OCI-M2 (cell line): ENCODE measurements around the gene FARSB.
"Not testable (repeated sequence)": the region's sequence is repeated elsewhere in the genome, so short reads cannot be mapped to it uniquely, and the experiment has no call there.

Source experiments
- DNase-seq: peaks from one replicate; lab custom pipeline; 2025; ENCODE audit not compliant: unreplicated experiment; lab: John Stamatoyannopoulos, UW

The FARSB gene

DNA sequence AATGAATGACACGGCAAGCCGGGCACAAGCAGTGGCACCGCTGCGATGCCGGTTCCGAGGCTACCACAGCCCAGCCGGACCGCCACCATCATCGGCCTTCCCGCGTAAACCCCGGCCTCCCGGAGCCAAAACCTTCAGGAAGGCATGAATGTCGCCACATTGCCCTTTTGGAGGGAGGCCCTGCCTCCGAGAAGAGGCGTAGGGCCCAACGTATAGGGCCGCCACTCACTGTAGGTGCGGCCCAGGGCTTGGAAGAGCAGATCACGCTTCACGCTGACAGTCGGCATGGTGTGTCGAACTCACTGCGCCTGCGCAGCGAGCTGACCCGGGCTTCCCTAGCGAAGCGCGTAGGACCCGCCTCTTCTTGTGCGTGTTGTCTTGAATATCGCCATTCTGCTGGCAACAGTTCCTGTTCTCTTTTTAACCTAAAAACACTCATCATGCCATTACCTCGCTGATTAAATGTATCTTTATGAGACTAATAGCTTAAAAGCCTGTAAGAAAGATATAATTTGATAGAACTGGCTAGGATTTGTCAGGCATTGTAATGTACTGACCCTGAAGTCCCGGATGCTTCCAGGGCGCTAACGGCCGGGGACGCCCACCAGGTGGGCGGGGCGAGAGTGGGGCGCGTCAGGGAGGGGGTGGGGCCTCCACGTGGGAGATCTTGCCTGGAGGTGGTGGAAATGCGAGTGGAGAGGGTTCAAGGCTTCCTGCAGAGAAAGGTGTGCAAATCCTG lies at the start of gene FARSB:
Gene FARSB, minus strand, starts transcription at position 306 of the 739 bp plus-strand sequence. Its CDS starts 19 bp downstream, at position 287.
- peak; percentile 80 for DNase-seq

DNA sequence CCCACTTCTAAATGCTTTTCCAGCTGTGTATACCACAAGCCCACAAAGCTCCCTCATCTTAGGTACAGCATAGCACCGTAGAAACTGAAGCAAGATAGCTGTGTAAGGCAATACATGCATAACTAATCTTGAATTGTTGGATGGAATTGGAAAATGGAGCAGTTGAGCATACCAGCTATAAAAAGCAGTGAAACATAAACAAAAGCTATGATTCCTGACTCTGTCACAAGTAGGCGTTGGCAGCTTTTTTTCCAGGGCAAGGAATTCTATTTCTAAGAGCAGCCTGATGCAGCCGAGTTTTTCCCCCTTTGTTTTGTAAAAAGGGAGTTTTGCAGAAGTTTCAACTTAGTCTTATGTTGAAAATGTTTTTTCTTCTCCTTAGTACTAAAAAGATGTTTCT lies 48.0 kb upstream of the FARSB start:
- DNase-seq, result no peak

DNA sequence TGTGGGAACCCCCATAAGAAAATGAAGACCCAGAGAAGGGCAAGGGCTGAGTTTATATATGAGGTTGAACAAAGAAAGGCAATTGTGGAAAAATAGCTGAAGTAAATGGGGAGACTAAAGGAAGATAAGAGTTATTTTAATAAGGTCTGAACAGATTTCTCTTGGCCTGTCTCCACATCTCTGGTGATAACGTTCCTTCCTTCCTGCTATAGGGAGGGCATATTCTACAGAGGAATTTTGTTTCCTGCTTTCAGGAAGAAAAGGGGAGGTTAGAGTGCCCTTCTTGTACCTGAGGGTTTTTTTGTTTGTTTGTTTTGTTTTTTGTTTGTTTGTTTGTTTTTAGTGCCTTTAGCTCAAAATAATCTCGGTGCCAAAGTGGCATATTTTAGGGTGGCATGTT lies 47.2 kb upstream of the FARSB start:
- no peak for DNase-seq

DNA sequence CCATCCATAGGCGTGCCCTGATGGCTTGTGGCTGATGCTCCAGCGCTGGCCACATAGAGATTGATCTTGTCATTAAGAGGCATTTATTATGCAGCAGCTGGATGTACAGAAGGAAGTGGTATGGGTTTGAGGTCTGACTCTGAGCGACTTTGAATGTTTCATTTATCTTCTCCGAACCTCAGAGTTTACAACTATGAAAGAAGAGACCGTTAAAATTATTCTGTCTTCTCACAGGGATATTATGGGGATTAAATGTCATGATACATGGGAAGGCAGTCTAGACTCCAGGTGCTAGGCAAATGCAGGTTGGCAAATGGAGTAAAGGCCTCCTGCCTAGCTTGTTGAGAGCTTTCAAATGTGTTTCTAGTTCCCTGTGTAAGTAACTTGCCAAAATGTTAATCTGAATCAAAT lies 45.8 kb upstream of the FARSB start:
- no peak for DNase-seq

DNA sequence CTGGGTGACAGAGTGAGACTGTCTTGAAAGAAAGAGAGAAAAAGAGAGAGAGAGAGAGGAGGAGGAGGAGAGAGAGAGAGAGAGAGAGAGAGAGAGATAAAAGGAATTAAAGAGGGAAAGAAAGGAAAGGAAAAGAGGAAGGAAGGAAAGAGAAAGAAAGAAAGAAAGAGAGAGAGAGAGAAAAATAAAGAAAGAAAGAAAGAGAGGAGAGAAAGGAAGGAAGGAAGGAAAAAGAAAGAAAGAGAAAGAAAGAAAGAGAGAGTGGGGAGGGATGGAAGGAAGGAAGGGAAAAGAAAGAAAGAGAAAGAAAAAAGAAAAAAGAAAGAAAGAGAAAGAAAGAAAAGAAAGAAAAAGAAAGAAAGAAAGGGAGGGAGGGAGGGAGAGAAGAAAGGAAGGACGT lies 45.3 kb upstream of the FARSB start:
- no peak for DNase-seq

DNA sequence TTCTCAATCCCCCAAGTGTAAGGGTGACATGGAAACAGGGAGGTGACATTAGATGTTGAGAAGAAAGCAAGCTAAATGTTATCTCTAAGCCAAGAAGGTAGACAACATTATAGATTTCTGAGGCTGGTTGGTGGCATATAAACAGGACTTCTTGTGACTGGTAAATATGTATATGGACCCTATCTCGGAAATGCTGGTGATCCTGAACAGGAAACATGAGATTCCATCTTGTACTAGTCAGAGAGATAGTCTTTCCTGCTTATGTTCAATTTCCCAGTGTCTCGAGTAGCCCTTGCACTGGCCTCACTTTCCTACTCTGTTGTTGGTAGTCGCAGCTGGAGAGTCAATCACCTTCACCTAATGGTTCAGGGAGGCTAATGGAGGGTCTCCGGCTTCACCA lies 42.4 kb upstream of the FARSB start:
- no peak for DNase-seq

DNA sequence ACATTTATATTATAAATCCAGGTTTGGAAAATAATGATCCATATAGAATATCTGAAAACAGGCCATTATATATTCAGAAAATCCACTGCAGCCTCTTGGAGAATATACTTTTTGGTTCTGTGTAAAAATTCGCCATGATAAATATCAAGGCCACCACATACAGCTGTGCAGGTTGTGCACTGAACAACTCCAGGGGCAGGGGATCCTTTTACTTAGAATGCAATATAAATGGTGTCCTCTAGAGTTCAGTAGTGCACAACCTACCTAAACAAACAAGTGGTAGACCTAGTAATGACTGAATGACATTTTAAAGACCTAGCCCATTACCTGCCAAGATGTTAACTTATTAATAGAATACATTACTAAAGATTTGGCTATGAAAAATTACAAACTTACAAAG lies 37.9 kb upstream of the FARSB start:
- no peak for DNase-seq

DNA sequence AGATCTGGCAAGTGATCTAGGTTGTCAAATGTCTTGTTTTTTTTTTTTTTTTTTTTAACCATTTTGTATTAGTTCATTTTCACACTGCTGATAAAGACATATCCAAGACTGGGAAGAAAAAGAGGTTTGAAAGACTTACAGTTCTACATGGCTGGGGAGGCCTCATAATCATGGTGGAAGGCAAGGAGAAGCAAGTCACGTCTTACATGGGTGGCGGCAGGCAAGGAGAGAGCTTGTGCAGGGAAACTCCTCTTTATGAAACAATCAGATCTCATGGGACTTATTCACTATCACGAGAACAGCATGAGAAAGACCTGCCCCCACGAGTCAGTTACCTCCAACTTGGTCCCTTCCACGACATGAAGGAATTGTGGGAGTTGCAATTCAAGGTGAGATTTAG lies 37.5 kb upstream of the FARSB start:
- not testable (repeated sequence) for DNase-seq

DNA sequence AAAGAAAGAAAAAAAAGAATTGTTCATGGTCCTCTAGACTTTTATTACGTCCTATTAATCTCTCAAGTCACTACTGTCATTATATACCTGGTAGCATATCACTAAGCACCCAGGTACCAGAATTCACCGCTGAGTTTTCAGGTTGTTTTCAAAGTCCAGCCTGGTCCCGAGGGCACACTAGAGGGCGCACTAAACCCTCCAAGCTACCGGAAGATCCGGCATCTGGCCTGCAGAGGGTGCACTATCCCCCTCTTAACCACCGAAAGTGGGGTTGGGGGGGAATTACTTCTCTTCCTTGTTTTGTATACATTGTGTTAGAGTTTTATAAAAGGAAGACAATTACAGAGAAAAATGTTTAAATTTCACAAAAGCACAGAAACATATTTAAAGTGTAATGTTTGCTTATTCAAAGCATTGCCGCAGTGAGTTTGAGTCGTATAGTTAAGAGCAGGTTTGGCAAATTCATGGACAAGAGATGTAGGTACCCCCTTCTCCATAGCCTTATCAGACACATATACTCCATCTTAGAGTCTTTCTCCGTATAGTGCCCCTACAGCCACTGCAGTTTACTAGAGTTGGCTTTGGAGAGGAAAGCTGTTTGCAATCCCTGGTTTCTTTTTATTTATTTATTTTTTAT lies 34.8 kb upstream of the FARSB start:
- no peak for DNase-seq

DNA sequence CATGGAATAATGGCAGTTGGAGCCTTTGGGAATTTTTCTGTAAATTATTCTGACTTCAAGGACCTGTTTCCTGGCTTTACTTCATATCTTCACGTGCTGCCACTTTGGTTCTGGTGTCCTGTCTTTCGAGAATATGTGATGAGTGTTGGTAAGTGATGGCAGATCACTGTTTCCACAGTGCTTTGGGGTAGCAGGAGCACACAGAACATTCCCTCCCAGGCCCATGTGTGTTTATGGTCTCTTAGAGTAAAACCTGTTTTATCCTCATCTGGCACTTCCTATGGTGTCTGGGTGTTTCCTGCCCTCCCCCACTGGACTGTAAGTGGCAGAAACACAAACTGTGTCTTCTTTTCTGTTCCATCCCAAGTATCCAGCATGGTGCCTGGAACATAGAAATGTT lies 33.4 kb upstream of the FARSB start:
- DNase-seq, result no peak

DNA sequence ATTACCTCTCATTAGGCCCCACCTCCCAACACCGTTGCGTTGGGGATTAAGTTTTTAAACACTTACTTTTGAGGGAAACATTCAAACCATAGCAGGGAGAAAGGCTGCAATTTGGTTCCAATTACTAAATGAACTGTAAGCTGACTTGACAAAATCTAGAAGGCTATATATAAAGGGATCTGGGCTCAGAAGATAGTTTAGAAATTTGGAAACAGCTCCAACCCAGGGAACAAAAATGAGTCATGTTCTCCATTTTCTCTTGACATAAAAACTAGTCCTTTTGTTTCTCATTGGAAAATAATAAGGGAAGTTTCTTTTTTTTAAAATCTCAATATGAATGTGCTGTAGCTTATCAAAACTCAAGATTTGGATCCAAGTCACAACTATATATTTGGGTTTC lies 33.0 kb upstream of the FARSB start:
- no peak for DNase-seq

DNA sequence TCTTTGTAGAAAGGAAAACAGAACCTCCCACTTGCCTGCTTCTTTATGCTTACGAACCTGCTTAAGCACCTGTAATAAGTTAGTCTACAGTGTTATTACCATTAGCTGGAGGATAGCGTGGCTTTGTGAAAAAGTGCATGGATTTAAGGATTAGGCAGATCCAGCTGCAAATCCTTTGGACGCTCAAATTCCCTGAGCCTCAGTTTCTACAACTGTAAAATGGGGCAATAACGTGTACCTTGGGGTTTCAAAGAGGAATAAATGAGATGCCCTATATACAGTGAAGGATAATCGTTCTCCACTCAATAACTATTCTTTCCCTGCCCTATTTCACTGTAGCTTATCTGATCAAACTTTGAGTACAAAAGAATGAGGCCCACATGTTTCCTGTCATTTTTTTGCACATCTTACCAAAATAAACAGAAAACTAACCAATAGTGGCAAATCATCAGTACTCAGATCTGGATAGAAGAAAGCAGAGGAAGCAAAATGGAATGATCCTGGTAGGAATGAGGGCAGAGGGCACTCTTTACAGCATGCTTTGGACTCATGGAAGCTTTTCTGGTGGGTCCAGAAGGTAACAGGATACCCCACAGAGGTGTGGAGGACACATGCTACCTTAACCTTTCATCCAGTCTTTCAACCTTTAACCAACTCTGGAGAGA lies 30.3 kb upstream of the FARSB start:
- no peak for DNase-seq

DNA sequence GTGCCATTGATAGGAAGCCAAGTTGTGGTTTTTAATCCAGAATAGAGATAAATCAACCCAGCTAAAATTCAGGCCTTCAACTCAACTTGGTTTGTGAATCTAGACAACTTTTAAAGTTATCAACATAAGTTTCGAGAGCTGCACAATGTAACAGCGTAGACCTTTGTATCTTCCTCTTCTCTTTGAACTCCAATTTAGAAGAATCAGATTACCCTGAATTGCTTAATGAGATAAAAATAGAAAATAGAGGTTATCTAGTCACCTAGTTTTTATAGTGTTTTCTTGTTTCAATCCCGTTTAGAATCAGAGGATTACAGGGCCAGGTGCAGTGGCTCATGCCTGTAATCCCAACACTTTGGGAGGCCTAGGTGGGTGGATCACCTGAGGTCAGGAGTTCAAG lies 27.9 kb upstream of the FARSB start:
- no peak for DNase-seq

DNA sequence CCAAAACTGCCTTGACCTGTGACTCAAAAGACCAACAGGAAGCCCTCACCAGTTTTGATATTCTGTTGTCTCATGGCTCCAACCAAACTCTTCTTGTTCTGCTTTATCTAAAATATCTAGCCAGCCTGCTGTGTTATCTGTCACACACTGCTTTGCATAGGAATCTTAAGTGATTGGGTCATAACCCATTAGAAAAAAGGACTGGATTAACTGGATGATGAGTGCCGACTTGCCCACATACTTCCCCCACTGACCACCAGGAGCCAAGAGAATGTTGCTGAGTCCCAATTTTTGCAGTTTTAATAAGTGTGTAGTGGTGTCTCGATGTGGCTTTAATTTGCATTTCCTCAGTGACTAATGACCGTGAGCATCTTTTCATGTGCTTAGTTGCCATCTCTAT lies 22.1 kb upstream of the FARSB start:
- no peak for DNase-seq

DNA sequence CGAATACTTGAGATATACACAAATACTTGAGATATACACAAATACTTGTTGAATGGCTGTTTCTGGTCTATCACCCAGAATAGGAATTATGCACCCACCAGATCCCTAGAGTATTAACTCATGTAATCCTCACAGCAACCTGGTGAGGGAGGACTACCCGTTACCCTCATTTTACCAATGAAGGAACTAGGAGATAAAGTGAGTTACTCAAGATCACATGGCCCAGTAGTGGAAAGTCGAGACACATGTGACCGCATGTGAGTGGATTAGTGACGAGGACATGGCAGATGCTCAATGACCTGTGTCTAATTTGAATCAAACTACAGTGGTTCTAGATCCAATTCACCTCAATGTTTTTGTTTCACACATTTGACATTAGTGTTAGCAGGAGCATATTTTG lies 18.0 kb upstream of the FARSB start:
- DNase-seq, result no peak

DNA sequence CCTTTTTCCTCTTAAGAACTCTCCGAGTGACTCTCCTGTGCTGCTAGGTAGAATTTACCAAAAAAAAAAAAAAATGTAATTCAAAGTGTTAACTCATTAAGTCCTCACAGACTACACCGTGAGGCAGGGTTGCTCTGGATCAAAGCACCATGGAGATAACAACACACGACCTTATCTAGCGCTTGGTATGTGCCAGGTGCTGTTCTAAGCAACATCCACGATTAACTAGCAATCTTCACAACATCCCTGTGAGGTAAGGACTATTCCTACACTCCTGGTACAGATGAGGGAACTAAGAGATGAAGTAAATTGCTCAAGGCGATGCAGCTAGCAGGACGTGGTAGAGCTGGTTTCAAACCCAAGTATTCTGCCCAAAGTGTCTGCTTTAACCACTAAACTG lies 17.4 kb upstream of the FARSB start:
- DNase-seq, result no peak

DNA sequence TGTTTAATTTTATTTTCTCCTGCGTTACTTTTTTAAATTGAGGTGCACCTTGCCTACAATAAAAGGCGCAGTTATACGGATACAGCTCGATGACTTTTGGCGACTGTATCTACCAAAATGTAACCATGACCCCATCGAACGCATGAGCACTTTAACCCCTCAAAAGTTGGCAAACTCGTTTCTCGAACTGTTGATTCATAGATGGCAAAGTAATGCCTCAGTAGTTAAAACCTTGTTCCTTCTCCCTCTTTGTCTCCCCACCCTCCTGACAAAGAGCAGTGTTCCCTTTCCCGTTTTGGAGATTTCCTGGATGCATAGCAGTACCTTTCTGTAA lies 16.1 kb upstream of the FARSB start:
- no peak for DNase-seq

DNA sequence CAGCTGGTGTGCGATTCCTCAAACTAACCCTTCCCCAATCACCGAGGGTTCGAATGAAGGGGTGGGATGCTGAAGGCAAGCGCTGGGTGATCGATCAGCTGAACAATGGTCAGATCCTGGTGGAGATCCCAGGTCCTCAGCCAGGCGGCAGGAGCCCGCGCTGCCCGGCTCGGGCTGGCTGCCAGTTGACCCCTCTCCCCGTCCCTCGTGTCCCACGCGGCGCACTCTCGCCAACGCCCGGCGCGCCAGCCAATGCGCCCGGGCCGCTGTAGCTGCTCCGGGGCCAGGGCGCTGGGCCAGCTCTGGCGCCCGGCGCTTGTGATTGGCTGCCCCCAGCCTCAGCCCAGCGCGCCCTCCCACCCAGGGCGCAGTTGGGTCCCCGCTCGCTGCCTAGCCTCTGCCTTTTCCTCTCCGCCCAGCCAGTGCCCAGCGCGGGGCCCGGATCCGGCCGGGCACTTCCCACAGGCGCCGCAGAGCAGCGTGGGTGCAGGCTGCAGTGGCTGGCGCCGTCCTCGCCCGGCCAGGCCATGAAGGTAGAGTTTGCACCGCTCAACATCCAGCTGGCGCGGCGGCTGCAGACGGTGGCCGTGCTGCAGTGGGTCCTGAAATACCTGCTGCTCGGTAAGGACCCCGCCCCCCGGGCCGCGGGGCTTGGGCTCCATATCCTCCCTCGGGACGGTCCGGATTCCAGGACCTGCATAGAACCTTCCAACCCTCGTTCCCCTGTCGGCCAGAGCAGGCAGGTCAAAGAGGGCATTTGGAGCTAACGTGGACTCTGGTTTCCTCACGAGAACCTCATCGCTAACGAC lies 15.6 kb upstream of the FARSB start, which contains the start of gene MOGAT1:
Gene MOGAT1, plus strand, starts transcription at position 400 of the 809 bp plus-strand sequence. Its CDS starts 128 bp downstream, at position 528.
- DNase-seq, result no peak

DNA sequence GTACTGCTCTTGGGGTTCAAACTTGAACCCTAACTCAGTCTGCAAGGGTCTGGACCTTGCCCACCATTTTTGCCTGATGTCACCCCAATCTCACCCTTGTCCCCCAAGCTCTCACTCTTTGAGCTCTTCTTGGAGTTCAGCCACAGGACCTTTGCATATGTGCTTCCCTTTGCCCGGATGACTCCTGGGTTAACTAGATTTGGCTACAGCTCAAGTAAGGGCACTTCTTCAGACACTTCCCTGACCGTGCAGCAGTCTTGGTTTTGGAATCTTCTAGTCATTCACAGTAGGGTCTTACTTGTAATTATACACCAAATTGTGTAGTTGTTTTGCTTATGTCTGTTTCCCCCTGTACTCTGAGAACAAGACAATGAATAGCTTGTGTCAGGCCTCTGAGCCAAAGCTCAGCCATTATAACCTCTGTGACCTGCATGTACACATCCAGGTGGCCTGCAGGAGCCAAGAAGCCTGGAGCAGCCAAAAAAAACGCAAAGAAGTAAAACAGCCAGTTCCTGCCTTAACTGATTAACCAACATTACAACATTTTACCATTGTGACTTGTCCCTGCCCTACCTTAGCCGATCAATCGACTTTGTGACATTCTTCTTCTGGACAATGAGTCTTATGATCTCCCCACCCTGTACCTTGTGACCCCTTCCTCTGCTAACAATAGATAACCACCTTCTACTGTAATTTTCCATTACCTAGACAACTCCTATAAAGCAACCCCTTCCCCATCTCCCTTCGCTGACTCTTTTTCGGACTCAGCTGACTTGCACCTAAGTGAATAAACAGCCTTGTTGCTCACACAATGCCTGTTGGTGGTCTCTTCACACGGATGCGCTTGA lies 14.5 kb upstream of the FARSB start:
- no peak for DNase-seq

DNA sequence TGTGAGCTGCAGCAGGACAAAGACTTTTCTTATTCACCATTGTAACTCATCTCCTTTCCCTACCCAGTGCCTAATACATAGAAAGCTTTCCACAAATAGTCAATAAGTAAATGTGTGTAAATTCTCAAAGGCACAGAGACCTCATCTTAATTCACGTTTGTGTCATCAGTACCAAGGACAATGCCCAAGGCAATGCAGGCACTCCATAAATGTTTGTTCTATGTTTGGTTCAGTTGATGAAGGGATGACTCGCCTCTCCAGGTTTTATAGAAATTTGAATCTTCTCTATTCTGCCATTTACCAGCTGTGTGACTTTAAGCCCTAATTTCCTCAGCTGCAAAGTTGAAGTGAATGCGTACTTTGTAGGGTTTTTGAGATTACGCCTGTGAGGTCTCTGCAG lies 13.5 kb upstream of the FARSB start:
- DNase-seq, result no peak
